Loucy (cell line): ENCODE data around the gene TIE1.

Experiments
- EZH2phosphoT487 ChIP-seq: fragments of 200-600 bp; IDR thresholded peaks from 2 replicates; pipeline ENCODE4 v1.6.1; 2018; ENCODE audit warnings: antibody characterized with exemption, mild to moderate bottlenecking, moderate library complexity, borderline replicate concordance
- TF ChIP-seq, protein P1 (sequence below): fragments of 200-600 bp; sonication (generic); conservative IDR thresholded peaks from 2 replicates; pipeline ENCODE4 v1.5.1; 2014; ENCODE audit warnings: mild to moderate bottlenecking, antibody characterized with exemption, low read length

DNA sequence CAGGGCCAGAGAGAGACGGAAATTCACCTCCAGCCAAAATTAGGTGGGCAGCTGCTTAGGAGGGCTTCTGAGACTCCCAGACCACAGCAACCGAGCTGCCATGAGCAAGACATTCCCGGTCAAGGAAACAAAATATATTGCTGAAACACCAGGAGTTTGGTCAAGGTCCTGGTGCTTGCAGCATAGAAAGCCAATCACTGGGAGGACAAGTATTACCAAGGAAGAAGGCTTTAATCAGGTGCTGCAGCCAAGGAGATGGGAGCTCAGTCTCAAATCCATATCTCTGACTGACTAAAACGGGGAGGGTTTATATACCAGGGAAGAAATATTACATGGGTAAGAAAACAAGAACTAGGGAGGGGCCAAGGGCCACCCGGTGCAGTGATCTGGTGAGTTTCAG is 49.8 kb upstream of the TIE1 start:
- TF ChIP-seq, protein P1, sequence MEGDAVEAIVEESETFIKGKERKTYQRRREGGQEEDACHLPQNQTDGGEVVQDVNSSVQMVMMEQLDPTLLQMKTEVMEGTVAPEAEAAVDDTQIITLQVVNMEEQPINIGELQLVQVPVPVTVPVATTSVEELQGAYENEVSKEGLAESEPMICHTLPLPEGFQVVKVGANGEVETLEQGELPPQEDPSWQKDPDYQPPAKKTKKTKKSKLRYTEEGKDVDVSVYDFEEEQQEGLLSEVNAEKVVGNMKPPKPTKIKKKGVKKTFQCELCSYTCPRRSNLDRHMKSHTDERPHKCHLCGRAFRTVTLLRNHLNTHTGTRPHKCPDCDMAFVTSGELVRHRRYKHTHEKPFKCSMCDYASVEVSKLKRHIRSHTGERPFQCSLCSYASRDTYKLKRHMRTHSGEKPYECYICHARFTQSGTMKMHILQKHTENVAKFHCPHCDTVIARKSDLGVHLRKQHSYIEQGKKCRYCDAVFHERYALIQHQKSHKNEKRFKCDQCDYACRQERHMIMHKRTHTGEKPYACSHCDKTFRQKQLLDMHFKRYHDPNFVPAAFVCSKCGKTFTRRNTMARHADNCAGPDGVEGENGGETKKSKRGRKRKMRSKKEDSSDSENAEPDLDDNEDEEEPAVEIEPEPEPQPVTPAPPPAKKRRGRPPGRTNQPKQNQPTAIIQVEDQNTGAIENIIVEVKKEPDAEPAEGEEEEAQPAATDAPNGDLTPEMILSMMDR: no peak
- TF ChIP-seq EZH2phosphoT487: no peak
